Right lobe of liver (tissue), 4 donors: ENCODE measurements around the gene TPO.

Experiments used
- CTCF ChIP-seq, 4 donors: fragments of 200-600 bp in 3 of 4; fragments of 450-650 bp in 1 of 4; IDR thresholded peaks; one replicate each; pipeline versions ENCODE4 v1.5.1 to v1.8.0; 2016 to 2022; ENCODE audit warnings: antibody characterized with exemption in 4 of 4, mild to moderate bottlenecking in 2 of 4
- POLR2A ChIP-seq: fragments of 450-650 bp; IDR thresholded peaks from one replicate; pipeline ENCODE4 v1.6.1; 2017; ENCODE audit warnings: antibody characterized with exemption, mild to moderate bottlenecking
- donor health status: DM: no; HTN: no; CAD: no.
- donor health status: DM: no; HTN: no; CAD: no.
- donor health status: DM: no; HTN: yes; CAD: no.

- no peak for TF ChIP-seq CTCF (IDR thresholded peaks at IDR 0.05)
- no peak for TF ChIP-seq POLR2A
These were observed 37.5 kb upstream of the TPO start for GRCh38 chr2:1375794-1376193.
